SIG-M5 treated with dmso at 0.1 percent for 504 hours (cell line): ENCODE measurements around the gene GRIN3A.
"Not testable (repeated sequence)": the region's sequence is repeated elsewhere in the genome, so short reads cannot be mapped to it uniquely, and the experiment has no call there.

ENCODE experiments used
- DNase-seq: peaks from one replicate; lab custom pipeline; 2025; ENCODE audit not compliant: unreplicated experiment; lab: John Stamatoyannopoulos, UW

GRIN3A gene

DNA sequence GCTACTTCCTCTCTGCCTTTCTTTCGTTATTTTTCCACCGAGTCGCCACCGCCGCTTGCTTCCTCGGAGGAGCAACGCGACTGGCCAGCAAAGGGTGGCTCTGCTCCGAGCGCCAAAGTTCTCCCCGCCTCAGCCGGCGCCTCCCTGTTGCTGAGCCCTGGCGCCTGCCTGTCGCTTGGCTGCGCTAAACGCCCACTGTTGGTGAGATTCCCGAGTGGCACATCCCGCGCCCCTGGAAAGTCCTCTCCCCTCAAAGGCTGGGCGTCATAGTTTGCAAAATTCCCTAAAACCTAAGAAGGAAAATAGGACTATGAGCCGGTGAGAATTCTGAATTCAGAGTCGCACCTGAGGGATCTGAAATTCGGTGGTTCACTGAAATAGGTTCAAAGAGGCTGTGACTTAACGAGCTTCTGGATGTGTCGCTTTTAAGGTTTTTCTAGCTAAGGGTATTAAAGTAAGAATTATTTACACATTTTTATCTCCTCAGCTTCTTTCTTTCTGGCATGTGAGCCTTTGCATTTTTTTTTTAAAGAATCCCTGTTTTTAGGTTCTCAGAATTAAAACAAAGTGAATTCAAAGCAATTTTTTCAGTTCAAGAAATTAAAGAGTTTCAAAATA lies at the start of gene GRIN3A:
TSS of gene GRIN3A (minus strand) at position 82 of the 618 bp plus-strand sequence. CDS start 668 bp downstream, outside the sequence.
- DNase-seq: no peak

DNA sequence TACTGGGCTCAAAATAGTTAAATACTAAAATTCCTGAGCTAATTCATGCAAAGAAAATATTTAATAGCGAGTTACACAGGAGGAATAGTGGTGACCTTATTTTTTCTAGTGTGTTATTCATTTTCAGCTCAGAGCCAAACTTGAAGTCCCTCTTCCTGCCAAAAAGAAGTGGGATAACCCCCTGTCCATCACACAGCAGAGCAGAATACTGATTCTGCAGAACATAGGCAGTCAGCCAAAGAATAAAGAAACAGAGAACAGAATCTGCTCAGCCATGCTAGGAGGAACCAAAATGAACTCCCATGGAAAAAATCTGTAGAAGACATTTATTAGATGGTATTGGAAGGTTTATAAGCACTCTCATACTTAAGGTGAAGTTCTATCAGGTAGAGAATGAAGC lies 49.4 kb upstream of the GRIN3A start:
- no peak for DNase-seq

DNA sequence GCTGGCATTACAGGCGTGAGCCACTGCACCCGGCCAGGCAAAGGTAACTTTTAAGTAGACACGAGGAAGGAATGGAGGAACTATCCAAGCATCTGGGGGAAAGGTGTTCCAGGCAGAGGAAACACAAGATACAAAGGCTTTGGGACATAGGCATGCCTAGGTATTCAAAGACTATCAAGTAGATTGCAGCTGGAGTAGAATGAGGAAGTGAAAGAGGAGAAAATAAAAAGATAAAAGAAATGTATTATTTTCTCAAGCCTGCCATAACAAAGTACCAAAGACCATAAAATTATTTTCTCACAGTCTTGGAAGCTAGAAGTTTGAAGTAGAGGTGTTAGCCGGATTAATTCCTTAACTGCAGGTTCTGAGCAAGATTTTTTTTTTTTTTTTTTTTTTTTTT lies 39.9 kb upstream of the GRIN3A start:
- no peak for DNase-seq

DNA sequence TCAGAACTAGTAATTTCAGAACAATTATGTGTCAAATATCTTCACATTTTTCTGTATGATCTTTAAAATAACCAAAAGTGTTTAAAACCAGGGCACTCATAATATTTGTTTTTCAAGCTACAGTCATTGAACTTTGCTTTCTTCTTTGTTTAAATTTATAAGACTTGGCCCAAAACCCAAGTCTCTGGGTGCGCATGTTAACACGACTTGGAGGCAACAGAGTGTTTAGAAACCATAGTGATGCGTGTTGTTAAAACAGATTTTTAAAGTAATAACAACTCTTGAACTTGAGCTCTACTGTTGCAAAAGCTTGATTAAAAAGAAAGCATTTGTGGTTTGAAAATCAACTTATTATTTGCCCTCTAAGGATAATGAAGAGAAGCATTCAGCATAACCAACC lies 26.0 kb upstream of the GRIN3A start:
- no peak for DNase-seq

DNA sequence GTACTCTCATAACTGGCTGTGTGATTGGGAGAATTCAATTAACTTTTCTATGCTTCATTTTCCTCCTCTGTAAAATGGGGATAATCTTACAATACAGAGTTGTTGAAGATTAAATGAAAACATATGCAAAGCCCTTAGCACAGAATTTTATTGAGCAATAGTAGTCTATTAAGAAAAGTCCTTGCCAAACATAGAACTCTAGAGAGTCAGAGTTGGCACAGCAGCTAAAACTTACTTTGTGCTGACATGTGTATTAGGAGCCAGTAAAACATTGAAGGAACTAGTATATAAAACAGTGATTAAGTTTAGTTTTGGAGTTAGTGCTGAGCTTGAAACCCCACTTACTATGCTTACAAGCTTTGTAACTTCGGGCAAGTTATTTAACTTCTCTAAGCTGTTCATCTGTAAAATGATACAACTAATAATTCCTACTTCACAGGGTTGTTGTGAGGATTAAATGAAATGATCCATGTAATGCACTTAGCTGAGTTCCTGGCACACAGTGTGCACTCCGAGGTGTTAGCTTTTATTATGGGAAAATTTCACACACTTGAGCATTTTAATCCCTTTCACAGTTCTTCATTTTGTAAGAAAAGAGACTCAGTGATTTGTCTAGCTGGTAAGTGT lies 20.0 kb upstream of the GRIN3A start:
- no peak for DNase-seq

DNA sequence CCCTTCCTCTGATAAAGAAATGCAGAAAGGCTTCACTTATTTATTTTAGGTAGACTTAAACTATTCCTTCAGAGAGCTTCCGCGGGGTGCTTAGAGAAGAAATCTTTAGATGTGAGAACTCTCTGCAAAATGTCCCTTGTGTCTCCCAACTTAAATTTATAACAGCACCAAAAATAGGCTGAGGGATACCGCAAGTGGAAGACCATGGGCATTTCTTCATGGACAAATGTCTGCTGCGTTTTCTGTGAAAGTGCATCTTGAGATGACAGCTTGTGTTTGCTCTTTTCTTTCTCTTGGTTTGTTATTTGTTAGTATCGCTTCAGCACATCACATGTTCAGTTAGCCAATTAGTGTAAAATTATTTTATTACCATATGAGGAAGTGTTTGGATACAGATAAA lies 15.3 kb upstream of the GRIN3A start:
- DNase-seq: no peak

DNA sequence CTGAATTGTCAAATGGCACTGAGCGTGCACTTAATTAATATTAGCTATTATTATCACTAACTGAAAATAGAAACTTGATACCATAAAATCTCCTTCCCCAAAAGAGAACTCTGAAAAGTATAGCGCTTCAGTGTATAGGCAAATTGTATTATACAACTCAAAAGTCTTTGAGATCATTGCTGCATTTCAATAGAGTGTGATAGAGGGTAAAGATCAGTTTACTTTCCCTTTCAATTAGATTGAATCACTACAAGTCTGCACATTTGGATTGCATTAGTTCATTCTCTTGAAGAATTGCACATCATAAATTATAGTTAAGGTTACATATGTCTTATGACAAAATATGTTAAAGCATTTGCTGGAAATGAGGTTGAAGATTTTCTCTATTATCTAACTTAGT lies 13.4 kb upstream of the GRIN3A start:
- DNase-seq: no peak

DNA sequence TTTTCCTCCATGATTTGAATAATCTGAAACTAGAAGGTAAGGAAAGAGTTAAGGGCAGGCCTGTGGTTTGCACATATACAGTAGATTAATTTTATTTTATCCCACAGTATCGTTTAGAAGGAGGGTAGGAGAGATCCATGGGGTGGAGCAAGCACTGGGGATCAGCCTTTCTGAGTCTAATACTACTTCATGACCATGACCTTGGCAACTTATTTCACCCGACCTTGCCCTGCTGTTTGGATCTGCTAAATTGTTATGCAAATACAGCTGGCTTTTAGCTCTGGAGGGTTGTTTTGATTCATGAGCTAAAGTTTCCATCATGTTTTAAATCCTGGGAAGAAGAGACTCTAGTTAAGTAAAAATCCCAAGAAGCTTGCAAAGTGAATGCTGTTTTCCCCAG lies 864 bp upstream of the GRIN3A start:
- no peak for DNase-seq

DNA sequence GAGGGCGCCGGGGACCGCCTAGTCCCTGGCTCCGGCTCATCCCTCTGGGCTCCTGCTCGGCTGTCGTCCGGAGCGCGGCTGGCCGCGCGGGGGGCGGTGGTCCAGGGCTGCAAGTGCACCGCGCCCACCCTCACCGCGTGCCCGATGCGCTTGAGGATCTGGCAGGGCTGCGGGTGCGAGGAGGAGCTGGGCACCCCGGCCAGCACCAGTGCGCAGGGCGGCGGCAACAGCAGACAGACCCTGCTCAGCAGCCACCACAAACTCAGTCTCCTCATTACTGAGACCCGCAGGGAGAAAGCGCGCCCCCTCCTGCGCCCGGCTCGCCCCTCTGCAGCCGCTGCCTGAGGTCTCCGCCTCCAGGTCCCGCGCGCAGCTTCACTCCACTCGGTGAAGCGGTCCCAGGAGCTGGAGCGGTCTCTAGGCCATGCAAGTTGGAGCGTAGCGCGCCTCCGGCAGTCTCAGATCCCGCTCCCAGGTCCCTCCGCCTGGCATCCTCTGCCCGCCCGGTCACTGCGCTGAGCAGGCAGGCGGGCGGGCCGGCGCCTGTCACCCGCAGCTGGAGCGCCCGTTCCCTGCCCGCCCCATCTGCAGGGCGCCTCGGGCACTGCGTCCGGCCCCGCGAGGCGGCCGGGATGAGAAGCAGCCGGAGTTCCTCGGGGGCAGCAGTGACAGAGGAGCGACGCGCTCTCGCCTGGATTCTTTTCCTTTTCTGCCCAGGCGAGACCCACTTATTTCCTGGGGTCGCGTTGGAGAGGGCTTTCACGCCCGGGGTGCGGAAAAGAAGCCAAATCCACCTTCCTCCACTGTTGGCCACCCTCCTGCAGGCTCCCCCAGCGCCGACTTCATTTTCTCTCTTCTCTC lies 512 bp downstream of the GRIN3A start:
- no peak for DNase-seq

DNA sequence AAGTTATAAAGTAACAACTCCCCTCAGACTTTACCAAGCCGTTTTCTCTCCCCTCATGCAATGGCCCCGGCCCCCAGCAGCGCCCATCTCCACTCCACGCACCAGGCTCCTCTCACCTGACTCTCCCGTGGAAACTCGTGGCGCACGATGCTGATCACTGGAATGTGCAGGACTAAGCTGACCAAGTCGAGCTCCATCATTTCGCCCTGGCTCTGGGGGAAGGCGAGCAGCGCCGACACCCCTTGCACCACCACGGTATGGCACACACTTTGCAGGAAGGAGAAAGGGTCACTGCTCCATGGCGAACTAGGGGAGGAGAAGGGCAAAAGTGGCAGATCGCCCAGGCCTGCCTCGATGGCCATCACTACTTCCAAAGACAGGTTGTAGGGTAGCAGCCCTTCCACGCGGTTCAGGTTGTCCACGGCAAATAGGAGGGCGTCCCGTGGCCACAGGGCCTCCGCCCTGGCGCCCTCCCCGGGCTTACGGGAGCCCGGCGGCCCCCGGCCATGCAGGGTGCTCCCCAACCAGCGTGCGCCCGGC lies 1.2 kb downstream of the GRIN3A start:
- no peak for DNase-seq

DNA sequence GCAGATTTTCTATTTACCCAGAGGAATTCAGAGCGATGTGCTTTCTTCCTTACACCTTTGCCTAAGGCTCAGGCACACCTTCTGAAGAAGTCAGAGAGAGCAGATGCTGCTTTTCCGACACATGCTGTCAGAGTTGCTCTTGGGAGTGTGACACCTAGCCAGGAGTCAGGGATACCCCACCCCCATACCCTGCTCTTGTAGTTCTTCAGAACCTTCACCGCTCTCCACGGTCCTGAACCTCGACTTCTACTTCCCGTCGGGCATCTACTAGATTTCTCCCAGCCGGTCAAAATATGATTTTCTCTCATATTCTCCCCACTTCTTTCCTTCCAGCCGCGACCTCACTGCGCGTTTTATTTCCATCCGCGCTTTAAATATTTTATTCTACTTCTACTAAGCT lies 1.7 kb downstream of the GRIN3A start:
- no peak for DNase-seq

DNA sequence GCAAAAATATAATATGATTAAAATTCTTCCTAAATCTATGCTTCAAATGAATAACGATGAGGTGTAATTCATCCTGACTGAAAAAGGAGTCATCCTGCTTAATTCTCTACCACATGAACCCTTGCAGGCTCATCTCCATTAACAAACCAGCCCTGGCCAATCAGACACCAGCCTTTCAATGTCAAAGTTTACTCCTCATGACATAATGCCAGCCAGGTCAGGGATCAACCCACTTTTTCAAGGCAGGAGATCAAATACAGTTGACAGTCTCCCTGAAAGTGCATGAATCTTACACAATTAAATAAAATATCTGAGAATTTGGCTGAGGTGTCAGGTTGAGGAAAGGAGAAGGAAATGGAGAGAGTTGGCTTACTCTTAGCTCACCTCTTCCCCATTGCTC lies 7.0 kb downstream of the GRIN3A start:
- DNase-seq: no peak

DNA sequence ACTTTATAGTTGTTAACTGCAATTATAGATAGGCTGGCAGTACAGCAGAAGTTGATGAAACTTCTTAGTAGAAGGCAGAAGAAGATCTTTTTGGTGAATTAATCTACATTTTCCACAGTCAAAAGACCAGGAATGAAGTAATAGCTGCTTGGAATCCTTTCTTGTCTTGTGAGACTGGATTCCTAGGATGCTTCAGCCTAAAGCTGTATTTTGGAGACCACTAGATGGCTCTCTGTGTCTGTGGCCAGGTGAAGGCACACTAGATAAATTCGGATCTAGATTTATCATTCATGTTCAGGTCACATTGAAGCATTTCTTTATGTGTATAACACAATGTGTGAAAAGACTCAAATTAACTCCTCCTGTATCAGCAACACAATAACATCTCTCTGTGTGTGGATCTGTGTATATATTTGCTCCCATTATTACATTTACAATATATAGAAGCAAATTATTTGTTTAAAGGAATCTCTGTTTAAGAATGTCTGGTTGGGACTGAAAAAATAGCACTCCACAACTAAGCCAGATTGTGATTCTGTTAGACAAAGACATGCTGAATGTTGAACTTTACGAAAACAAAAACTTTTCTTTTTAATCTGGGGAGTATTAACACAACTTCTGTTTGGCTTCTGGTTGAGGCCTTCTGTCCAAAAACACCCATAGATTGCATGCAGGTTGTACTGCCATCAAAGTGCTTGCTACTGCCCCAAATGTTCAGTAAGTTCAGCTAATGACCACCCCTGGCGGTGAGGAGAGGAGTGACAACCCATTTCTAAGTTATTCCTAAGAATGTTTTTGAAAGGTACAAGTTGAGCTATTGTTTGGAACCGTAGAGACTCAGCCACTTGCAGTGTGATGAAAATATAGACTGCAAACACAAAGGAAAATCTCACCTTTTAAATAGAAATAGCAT lies 10.6 kb downstream of the GRIN3A start:
- DNase-seq: peak; percentile 20

DNA sequence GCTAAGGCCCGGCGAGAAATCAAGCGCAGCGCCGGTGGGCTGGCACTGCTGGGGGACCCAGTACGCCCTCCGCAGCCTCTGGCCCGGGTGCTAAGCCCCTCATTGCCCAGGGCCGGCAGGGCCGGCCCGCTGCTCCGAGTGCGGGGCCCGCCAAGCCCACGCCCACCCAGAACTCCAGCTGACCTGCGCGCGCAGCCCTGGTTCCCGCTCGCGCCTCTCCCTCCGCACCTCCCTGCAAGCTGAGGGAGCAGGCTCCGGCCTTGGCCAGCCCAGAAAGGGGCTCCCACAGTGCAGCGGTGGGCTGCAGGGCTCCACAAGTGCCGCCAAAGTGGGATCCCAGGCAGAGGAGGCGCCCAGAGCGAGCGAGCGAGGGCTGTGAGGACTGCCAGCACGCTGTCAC lies 14.2 kb downstream of the GRIN3A start:
- not testable (repeated sequence) for DNase-seq

DNA sequence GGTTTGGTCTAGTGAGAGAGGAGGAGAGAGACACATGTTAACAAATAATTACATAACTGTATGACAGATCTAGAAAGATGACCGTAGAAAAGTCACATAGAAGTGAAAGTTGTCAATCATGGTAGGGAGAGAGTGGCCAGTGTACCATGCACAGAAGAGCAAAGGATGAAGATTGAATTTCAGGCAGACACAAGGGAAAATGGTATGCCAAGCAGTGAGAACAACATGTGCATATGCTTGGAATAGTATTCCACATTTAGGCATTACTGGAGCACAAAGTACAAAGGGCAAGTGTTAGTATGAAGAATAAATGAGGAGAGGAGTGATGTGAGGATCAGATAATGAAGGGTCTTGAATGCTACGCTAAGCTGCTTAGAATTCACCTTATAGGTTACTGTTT lies 20.3 kb downstream of the GRIN3A start:
- no peak for DNase-seq

DNA sequence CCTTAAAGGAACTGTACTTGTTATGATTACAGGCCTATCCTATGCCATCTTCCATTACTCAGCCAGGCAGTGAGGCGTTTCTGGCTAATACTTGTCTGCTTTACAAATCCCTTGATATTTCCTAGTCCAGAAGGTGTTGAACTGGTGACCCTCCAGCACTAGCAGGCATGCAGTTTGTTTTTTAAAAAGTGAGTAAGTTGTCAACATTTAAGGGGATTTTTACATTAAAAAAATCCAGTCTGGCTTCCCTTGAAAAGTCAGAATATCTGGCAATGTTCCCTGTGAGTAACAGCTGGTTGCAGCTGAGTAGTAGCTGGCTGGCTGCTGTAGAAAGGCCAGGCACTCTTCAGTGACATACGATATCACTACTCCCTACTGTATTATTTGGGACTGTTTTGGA lies 21.8 kb downstream of the GRIN3A start:
- no peak for DNase-seq

DNA sequence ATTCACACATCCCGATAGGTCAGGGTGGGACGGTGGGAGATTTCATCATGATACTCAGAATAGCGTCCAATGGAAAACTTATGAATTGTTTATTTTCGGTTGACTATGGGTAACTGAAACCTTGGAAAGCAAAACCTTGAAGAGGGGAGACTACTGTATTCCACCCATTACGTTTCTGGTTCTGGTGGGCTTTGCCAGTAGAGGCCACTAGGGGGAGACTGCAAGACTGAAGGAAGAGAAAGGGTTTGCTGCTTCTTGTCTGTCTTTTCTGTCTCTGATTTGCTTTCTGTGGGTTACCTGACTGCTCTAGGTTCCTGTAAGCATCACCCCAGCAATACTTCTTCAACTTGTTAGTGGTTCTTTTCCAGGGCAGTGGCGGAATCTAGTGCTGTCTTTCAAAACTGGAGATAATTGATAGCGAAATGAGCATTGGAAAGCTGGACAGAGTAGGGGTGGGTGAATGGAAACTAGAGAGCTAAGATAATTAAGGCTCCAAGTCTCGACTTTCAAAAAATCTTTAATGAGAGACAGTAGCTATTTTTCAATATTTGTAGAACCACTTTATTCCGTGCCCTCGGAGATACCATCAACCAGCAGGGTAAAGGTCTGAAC lies 27.0 kb downstream of the GRIN3A start:
- peak; percentile 45 for DNase-seq

DNA sequence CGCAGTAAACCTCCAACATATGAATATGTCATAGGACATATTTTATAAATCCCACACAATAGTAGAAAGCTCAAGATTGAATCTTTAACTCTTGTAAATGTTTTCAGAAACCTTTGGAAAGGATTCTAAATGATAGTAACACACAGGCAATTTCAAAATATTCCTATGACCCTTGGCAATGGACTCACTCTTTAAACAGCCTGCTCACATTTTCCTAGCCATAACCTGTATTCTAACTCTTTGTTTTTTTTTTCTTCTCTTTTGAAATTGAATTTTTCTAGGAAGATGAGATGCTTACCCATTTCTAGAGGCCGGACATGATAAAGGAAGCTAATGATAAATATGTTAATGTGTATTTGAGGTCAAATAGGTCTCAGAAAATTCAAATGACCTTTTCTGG lies 29.6 kb downstream of the GRIN3A start:
- DNase-seq: no peak

DNA sequence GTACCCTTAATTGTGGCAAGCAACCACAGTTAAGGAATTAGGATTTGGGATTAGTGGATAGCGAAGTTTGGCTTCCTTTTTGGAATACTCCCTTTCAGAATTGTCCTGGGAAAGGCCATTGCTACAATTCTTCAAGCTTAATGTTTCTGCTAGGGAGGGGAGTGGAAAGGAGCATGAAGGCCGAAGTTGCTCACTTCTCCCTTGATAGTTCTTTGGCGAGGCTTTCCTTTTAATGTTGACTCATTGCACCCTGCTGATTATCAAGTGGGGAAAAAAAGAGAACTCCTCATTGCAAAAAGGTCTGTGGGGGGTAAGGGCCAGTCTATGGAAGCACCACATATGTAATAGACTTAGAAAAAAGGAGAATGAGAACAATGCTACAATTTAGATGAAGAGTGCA lies 30.7 kb downstream of the GRIN3A start:
- DNase-seq: no peak

DNA sequence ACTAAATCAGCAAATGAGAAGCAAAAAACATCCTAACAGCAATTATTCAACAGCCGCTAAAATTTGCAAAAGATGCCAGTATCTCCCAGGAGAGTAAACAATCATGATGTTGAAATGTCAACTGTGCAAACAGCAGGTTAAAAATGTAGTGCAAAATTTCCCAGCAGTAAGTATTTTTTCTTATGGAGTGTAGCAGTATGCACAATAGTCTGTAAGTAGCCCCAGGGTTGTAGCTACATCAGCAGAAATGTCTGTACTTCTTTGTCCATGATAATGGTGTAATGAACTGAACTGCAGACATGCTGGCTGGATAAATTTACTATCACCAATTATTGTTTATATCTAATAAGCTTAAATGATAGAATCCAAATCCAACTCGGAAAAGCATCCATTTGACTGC lies 31.4 kb downstream of the GRIN3A start:
- DNase-seq: no peak
